H1 (cell line): Measurements from ENCODE around the gene TRAPPC2. TPM values are rescaled to one million over a fixed set of nuclear protein-coding genes. Genes with fewer than 3 reads are reported as not detected.

Experiments used
- CTCF ChIA-PET: fragments of 300-600 bp; sonication (Branson Sonifier 250); formaldehyde crosslinking; loops from one replicate; lab custom pipeline; 2021; ENCODE audit not compliant: partially characterized antibody; lab: Charles Lee
- POLR2A ChIA-PET: fragments of 300-600 bp; sonication (Branson Sonifier 250); formaldehyde crosslinking; loops from one replicate; lab custom pipeline; 2021; ENCODE audit warnings: inconsistent platforms; ENCODE audit not compliant: partially characterized antibody; lab: Charles Lee
- DNase-seq, 2 experiments: peaks; one replicate each; pipeline versions ENCODE4 v3.0.0 to v3.0.0-alpha.2; 2010 to 2022; ENCODE audit warnings: low spot score in 2 of 2, low read depth in 1 of 2, mixed read lengths in 1 of 2
- FAIRE-seq: peaks from 2 replicates; lab custom pipeline; 2011; peaks lifted over from hg19 to GRCh38; lab: Jason Lieb, UNC
- H2AFZ ChIP-seq: 2 replicates; pipeline ENCODE4 v1.8.1; 2012; ENCODE audit warnings: low read length, inconsistent platforms
- H2AK5ac ChIP-seq: 2 replicates; pipeline ENCODE4 v1.6.1; 2013; ENCODE audit warnings: low read depth, low read length
- H2BK120ac ChIP-seq: replicated peaks from 2 replicates; pipeline ENCODE3; 2013; ENCODE audit warnings: low read depth, low read length, inconsistent platforms
- H2BK12ac ChIP-seq: 2 replicates; pipeline ENCODE4 v1.6.1; 2013; ENCODE audit warnings: low read depth, low read length
- H2BK15ac ChIP-seq: 2 replicates; pipeline ENCODE4 v1.6.1; 2013; ENCODE audit warnings: low read length
- H2BK20ac ChIP-seq: 2 replicates; pipeline ENCODE4 v1.6.1; 2013; ENCODE audit warnings: low read length
- H2BK5ac ChIP-seq: 2 replicates; pipeline ENCODE4 v1.6.1; 2013; ENCODE audit warnings: low read depth, low read length
- H3K14ac ChIP-seq: 2 replicates; pipeline ENCODE4 v1.6.1; 2013; ENCODE audit warnings: inconsistent platforms; ENCODE audit not compliant: insufficient read length
- H3K18ac ChIP-seq: 2 replicates; pipeline ENCODE4 v1.6.1; 2013; ENCODE audit warnings: low read length; ENCODE audit errors: extremely low read depth
- H3K23ac ChIP-seq: 2 replicates; pipeline ENCODE4 v1.6.1; 2013; ENCODE audit warnings: inconsistent platforms; ENCODE audit not compliant: insufficient read length
- H3K23me2 ChIP-seq: 2 replicates; pipeline ENCODE4 v1.6.1; 2013; ENCODE audit warnings: low read depth, low read length
- H3K27ac ChIP-seq: 2 replicates; pipeline ENCODE4 v1.6.1; 2011; ENCODE audit warnings: low read depth, low read length, inconsistent platforms
- H3K27me3 ChIP-seq, 4 experiments: replicated peaks in 1 of 4; 1 replicate in 1 of 4; 2 replicates in 3 of 4; pipeline versions ENCODE4 v1.6.1 to v1.8.1; 2011 to 2013; ENCODE audit warnings: low read length in 3 of 4, mild to moderate bottlenecking in 3 of 4, inconsistent platforms in 2 of 4, mixed read lengths in 2 of 4, moderate library complexity in 1 of 4; ENCODE audit not compliant: control insufficient read depth in 3 of 4, insufficient read depth in 3 of 4; ENCODE audit errors: extremely low read depth in 1 of 4
- H3K36me3 ChIP-seq, 4 experiments: 2 replicates each; pipeline versions ENCODE4 v1.6.1 to v1.8.1; 2011 to 2013; ENCODE audit warnings: mild to moderate bottlenecking in 4 of 4, low read length in 3 of 4, moderate library complexity in 2 of 4, control low read depth in 1 of 4, inconsistent platforms in 1 of 4; ENCODE audit not compliant: insufficient read depth in 4 of 4, control insufficient read depth in 2 of 4
- H3K4ac ChIP-seq: replicated peaks from 2 replicates; pipeline ENCODE3; 2013; ENCODE audit warnings: low read length, low read depth, mixed read lengths, inconsistent platforms; ENCODE audit not compliant: insufficient read length
- H3K4me1 ChIP-seq, 4 experiments: replicated peaks in 1 of 4; 1 replicate in 1 of 4; 2 replicates in 3 of 4; pipeline versions ENCODE4 v1.6.1 to v1.8.1; 2011 to 2013; ENCODE audit warnings: low read length in 3 of 4, inconsistent platforms in 2 of 4, mixed read lengths in 1 of 4; ENCODE audit not compliant: insufficient read depth in 4 of 4, control insufficient read depth in 3 of 4
- H3K4me2 ChIP-seq, 2 experiments: 2 replicates each; pipeline versions ENCODE4 v1.6.1 to v1.8.1; 2011 to 2013; ENCODE audit warnings: low read depth in 2 of 2, low read length in 2 of 2, control low read depth in 1 of 2, inconsistent platforms in 1 of 2, mild to moderate bottlenecking in 1 of 2; ENCODE audit not compliant: insufficient read depth in 1 of 2
- H3K4me3 ChIP-seq, 4 experiments: fragments of 200-600, 300-600 bp in 1 of 4; sonication (generic), shearing (Covaris generic), sonication (Bioruptor Twin) in 1 of 4; 2 replicates each; pipeline versions ENCODE4 v1.5.1 to v1.8.1; 2011 to 2016; ENCODE audit warnings: low read length in 4 of 4, low read depth in 3 of 4, control low read depth in 2 of 4, inconsistent platforms in 2 of 4, mild to moderate bottlenecking in 2 of 4, mixed read lengths in 1 of 4, moderate library complexity in 1 of 4; ENCODE audit not compliant: insufficient read depth in 2 of 4; ENCODE audit errors: extremely low read depth in 1 of 4
- H3K56ac ChIP-seq: replicated peaks from 2 replicates; pipeline ENCODE3; 2013; ENCODE audit warnings: low read depth, mild to moderate bottlenecking, mixed read lengths, low read length, inconsistent platforms; ENCODE audit not compliant: insufficient read length
- H3K79me1 ChIP-seq: 2 replicates; pipeline ENCODE4 v1.6.1; 2013; ENCODE audit warnings: low read depth, low read length, control low read depth
- H3K79me2 ChIP-seq, 2 experiments: 2 replicates each; pipeline versions ENCODE4 v1.6.1 to v1.8.1; 2012 to 2013; ENCODE audit warnings: low read length in 2 of 2, mild to moderate bottlenecking in 2 of 2, inconsistent platforms in 1 of 2; ENCODE audit not compliant: insufficient read depth in 2 of 2, control insufficient read depth in 1 of 2
- H3K9ac ChIP-seq, 4 experiments: replicated peaks in 1 of 4; 1 replicate in 1 of 4; 2 replicates in 3 of 4; pipeline versions ENCODE4 v1.6.1 to v1.8.1; 2011 to 2013; ENCODE audit warnings: low read depth in 3 of 4, low read length in 3 of 4, control low read depth in 2 of 4, mild to moderate bottlenecking in 2 of 4, moderate library complexity in 2 of 4, inconsistent platforms in 1 of 4; ENCODE audit errors: extremely low read depth in 1 of 4
- H3K9me3 ChIP-seq, 2 experiments: 2 replicates each; pipeline versions ENCODE4 v1.6.1 to v1.8.1; 2012 to 2013; ENCODE audit warnings: mild to moderate bottlenecking in 2 of 2, moderate library complexity in 2 of 2, control low read depth in 1 of 2, inconsistent platforms in 1 of 2, low read depth in 1 of 2, low read length in 1 of 2, mixed read lengths in 1 of 2; ENCODE audit not compliant: insufficient read depth in 2 of 2
- H4K20me1 ChIP-seq, 2 experiments: replicated peaks in 1 of 2; 2 replicates each; pipeline versions ENCODE3 to v1.8.1; 2011 to 2013; ENCODE audit warnings: inconsistent platforms in 2 of 2, low read length in 2 of 2, mild to moderate bottlenecking in 1 of 2; ENCODE audit not compliant: insufficient read depth in 2 of 2, control insufficient read depth in 1 of 2
- H4K5ac ChIP-seq: 2 replicates; pipeline ENCODE4 v1.6.1; 2013; ENCODE audit warnings: low read length, low read depth, mixed read lengths, inconsistent platforms; ENCODE audit not compliant: insufficient read length
- H4K8ac ChIP-seq: 2 replicates; pipeline ENCODE4 v1.8.0; 2013; ENCODE audit warnings: mild to moderate bottlenecking, moderate library complexity, low read length, inconsistent platforms; ENCODE audit not compliant: insufficient read depth; ENCODE audit errors: extremely low read depth
- H4K91ac ChIP-seq: replicated peaks from 2 replicates; pipeline ENCODE3; 2013; ENCODE audit warnings: low read length, mixed read lengths, inconsistent platforms; ENCODE audit not compliant: insufficient read length
- BRCA1 ChIP-seq: IDR thresholded peaks from 2 replicates; pipeline ENCODE4 v1.6.1; 2012; ENCODE audit warnings: low read depth, low read length, improper control_type of control experiment
- CBX5 ChIP-seq: fragments of 300-800, 300-1000 bp; sonication (generic); IDR thresholded peaks from 2 replicates; pipeline ENCODE4 v1.7.1; 2016; ENCODE audit warnings: antibody characterized with exemption, low read length, low read depth
- CTBP2 ChIP-seq: IDR thresholded peaks from 2 replicates; pipeline ENCODE4 v1.7.0; 2011; ENCODE audit warnings: borderline replicate concordance, mild to moderate bottlenecking, moderate library complexity, mixed read lengths, low read length; ENCODE audit not compliant: insufficient read depth, insufficient read length
- MAFK ChIP-seq: IDR thresholded peaks from 2 replicates; pipeline ENCODE4 v1.6.1; 2012; ENCODE audit warnings: low read depth, mild to moderate bottlenecking, improper control_type of control experiment, low read length
- POLR2AphosphoS5 ChIP-seq: IDR thresholded peaks from 2 replicates; pipeline ENCODE4 v1.6.1; 2011; ENCODE audit warnings: low read depth, low read length
- SAP30 ChIP-seq: fragments of 300-600 bp; sonication (generic); IDR thresholded peaks from 2 replicates; pipeline ENCODE4 v1.7.1; 2012; ENCODE audit warnings: low read length, moderate library complexity, mild to moderate bottlenecking, inconsistent platforms; ENCODE audit not compliant: insufficient read depth, insufficient replicate concordance
- SIRT6 ChIP-seq: IDR thresholded peaks from one replicate; pipeline ENCODE4 v1.7.1; 2012; ENCODE audit warnings: low read length, inconsistent platforms
- SRF ChIP-seq: IDR thresholded peaks from 2 replicates; pipeline ENCODE4 v1.6.1; 2011; ENCODE audit warnings: mild to moderate bottlenecking, low read depth, low read length, moderate library complexity
- TAF7 ChIP-seq: optimal IDR thresholded peaks from 2 replicates; pipeline ENCODE3; 2011; ENCODE audit warnings: low read depth, mild to moderate bottlenecking, inconsistent platforms, low read length, moderate library complexity, borderline replicate concordance
- ZNF274 ChIP-seq: IDR thresholded peaks from 2 replicates; pipeline ENCODE4 v1.7.0; 2012; ENCODE audit warnings: low read length, borderline replicate concordance; ENCODE audit errors: extremely low read depth
- WGBS, 2 experiments: shearing (Covaris generic) in 1 of 2; methylation state at CpG; one replicate each; pipeline versions ENCODE4 v1.1.6 to v1.1.7; 2013 to 2015; ENCODE audit warnings: low lambda C conversion rate in 2 of 2, mixed read lengths in 2 of 2, inconsistent platforms in 1 of 2, low coverage in 1 of 2, missing lambda C conversion rate in 1 of 2; ENCODE audit not compliant: insufficient replicate concordance in 2 of 2, insufficient coverage in 1 of 2, insufficient read length in 1 of 2; ENCODE audit errors: extremely low coverage in 1 of 2, missing lambda C conversion rate in 1 of 2; 5-methylcytosine and 5-hydroxymethylcytosine counted together
- polyA plus RNA-seq, 7 experiments: library from polyadenylated mRNA; depleted of rRNA in 3 of 7; stranded (reverse) in 5 of 7; unstranded in 2 of 7; fragments of >200 nt in 5 of 7; fragments of 200-250 nt in 2 of 7; gene quantifications; 1 replicate in 5 of 7; 2 replicates in 1 of 7; 4 replicates in 1 of 7; pipeline versions ENCODE4 v1.2.1 to v1.2.3, GENCODE V29; 2011 to 2013; ENCODE audit warnings: missing spikeins in 2 of 7, mixed read lengths in 2 of 7
- total RNA-seq: library from RNA; stranded (reverse); fragmentation: NEBNext Ultra II Directional; extraction: Animal tissue kit (Norgen Biotek cat#: 25700); gene quantifications from 2 replicates; pipeline ENCODE4 v1.2.1, GENCODE V29; 2021
- TF ChIP-seq, protein P1 (sequence below): IDR thresholded peaks from 2 replicates; pipeline ENCODE4 v1.6.1; 2012; ENCODE audit warnings: low read length, inconsistent platforms

The TRAPPC2 gene
- total and polyA plus RNA-seq, 2 of the 8 experiments (the other 6 are each of a cell fraction or from before 2014, with no cell fraction given), result 6.7 to 10.8 TPM

DNA sequence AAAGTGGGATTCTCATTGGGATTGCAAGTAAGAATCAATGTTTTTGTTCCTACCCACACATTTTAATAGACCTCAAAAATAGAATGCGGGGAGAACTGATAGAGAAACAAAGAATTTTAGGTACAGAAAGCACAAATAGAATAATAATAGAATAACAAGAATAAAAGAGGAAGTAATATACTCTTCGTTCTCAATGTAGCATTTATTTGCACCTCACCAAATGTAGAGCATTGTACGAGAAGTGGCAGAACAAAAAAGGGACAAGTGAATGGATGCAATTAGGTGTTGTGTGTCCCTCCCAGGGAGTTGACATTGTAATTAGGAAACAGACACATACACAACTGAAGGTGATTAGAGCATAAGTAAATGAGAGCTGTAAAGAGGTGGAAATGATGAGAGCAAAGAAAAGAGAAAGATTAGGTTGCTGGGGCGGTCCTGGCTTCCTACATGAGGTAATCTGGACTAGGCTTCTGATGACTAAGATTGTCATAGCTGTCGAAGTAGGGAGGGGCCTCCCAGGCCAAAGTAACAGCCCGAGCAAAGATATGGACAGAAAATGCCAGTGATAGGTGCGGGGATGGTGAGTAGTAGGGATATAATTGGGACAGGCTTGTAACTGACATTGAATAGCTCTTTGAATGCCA, 35.1 kb downstream of the TRAPPC2 start:
- H4K5ac ChIP-seq, result no peak overlapping the region
- peaks cover 0 to 92% of the 10 kb centered on the region in 2 experiments; a peak in 3 of 4 replicates for H3K79me2 ChIP-seq
- no peak overlapping the region for H4K8ac ChIP-seq
- DNase-seq (no peak), FAIRE-seq (no peak)
- 88% methylated on average over 7 of the region's 7 CpGs; no CpG with 5 or more reads in 1 of the 2 experiments for WGBS, 2 experiments
- no peak overlapping the region for H3K23ac ChIP-seq
- no peak overlapping the region for H3K9ac ChIP-seq
- ChIA-PET CTCF (interaction anchor here (0.7 kb wide), 1 partner anchor 8 kb away, joined by 6 read pairs; no protein-coding TSS in a partner anchor), POLR2A (interaction anchor here (1.6 kb wide), 1 partner anchor 36 kb away, joined by 4 read pairs; the partner anchor contains the start of gene OFD1)
- H2BK15ac ChIP-seq, result no peak overlapping the region
- H3K4me1 ChIP-seq, result peaks cover 0 to 4% (median 2%) of the 10 kb centered on the region in 4 experiments; a peak in 3 of 7 replicates
- no peak overlapping the region for H2BK120ac ChIP-seq
- H3K56ac ChIP-seq, result no peak overlapping the region
- H3K36me3 ChIP-seq, result no peaks in the 10 kb centered on the region; a peak in 3 of 8 replicates
- no peak overlapping the region for H3K4me2 ChIP-seq
- no peak overlapping the region for H3K18ac ChIP-seq
- no peaks in the 10 kb centered on the region for H3K27me3 ChIP-seq
- H4K20me1 ChIP-seq, result peaks cover 0 to 13% of the 10 kb centered on the region in 2 experiments
- no peak overlapping the region for H4K91ac ChIP-seq
- no peak overlapping the region for H2BK20ac ChIP-seq
- no peak overlapping the region for H3K4me3 ChIP-seq
- H3K14ac ChIP-seq, result no peak overlapping the region
- H3K23me2 ChIP-seq, result no peaks in the 10 kb centered on the region
- H3K9me3 ChIP-seq, result no peaks in the 10 kb centered on the region
- H2AK5ac ChIP-seq, result no peak overlapping the region
- H3K27ac ChIP-seq, result no peak overlapping the region
- H2BK5ac ChIP-seq, result no peak overlapping the region
- H3K79me1 ChIP-seq, result peaks cover 6% of the 10 kb centered on the region
- H3K4ac ChIP-seq, result no peak overlapping the region
- H2AFZ ChIP-seq, result no peak overlapping the region
- H2BK12ac ChIP-seq, result no peak overlapping the region
- TF ChIP-seq SAP30 (no peak), CTBP2 (no peak), CBX5 (no peak), TAF7 (no peak), POLR2AphosphoS5 (no peak), MAFK (no peak), ZNF274 (no peak), SIRT6 (no peak), SRF (no peak), BRCA1 (no peak)
- TF ChIP-seq, protein P1, sequence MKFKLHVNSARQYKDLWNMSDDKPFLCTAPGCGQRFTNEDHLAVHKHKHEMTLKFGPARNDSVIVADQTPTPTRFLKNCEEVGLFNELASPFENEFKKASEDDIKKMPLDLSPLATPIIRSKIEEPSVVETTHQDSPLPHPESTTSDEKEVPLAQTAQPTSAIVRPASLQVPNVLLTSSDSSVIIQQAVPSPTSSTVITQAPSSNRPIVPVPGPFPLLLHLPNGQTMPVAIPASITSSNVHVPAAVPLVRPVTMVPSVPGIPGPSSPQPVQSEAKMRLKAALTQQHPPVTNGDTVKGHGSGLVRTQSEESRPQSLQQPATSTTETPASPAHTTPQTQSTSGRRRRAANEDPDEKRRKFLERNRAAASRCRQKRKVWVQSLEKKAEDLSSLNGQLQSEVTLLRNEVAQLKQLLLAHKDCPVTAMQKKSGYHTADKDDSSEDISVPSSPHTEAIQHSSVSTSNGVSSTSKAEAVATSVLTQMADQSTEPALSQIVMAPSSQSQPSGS, result no peak
